Activated naive CD4-positive, alpha-beta T cell treated with anti-CD3 and anti-CD28 coated beads for 36 hours (primary cell): ENCODE data around the gene OR2T3. TPM values are rescaled to one million over a fixed set of nuclear protein-coding genes. Genes with fewer than 3 reads are reported as not detected.
"Not testable (repeated sequence)": the region's sequence is repeated elsewhere in the genome, so short reads cannot be mapped to it uniquely, and the experiment has no call there.

Source experiments
- CTCF ChIA-PET: fragments of 350-600 bp; sonication (Branson Sonifier 250); formaldehyde crosslinking; loops from one replicate; lab custom pipeline; 2021; ENCODE audit warnings: antibody characterized with exemption; lab: Charles Lee
- DNase-seq: peaks from one replicate; pipeline ENCODE4 v3.0.0-alpha.2; 2020
- H3K27ac Mint-ChIP-seq: one replicate; pipeline ENCODE4 v1.8.0; 2021; ENCODE audit warnings: mild to moderate bottlenecking, mixed read lengths
- H3K27me3 Mint-ChIP-seq: one replicate; pipeline ENCODE4 v1.8.0; 2021; ENCODE audit warnings: low read depth, mixed read lengths
- H3K36me3 Mint-ChIP-seq: one replicate; pipeline ENCODE4 v1.8.0; 2021; ENCODE audit warnings: low read depth, mixed read lengths
- H3K4me1 Mint-ChIP-seq: one replicate; pipeline ENCODE4 v1.8.0; 2021; ENCODE audit warnings: low read depth, mixed read lengths
- H3K4me3 Mint-ChIP-seq: one replicate; pipeline ENCODE4 v1.8.0; 2021; ENCODE audit warnings: mild to moderate bottlenecking, moderate library complexity, mixed read lengths
- H3K9me3 Mint-ChIP-seq: one replicate; pipeline ENCODE4 v1.8.0; 2021; ENCODE audit warnings: mixed read lengths
- intact Hi-C: fragments of 100-400 bp; cut with micrococcal nuclease; formaldehyde crosslinking; loops from one replicate; pipeline ENCODE4 v1.15.1; 2023
- total RNA-seq, 2 experiments: library from RNA; stranded (reverse); gene quantifications; one replicate each; pipeline ENCODE4 v1.2.3, GENCODE V29; 2021

OR2T3 gene
- total RNA-seq, 2 experiments from 2014 or later, result not detected

GRCh38 chr1:248448409-248449074 is 24.6 kb upstream of the OR2T3 start:
- H3K27me3 Mint-ChIP-seq, H3K4me3 Mint-ChIP-seq, H3K36me3 Mint-ChIP-seq, intact Hi-C loops, DNase-seq, CTCF ChIA-PET, H3K4me1 Mint-ChIP-seq, H3K9me3 Mint-ChIP-seq, H3K27ac Mint-ChIP-seq: not testable (repeated sequence)

- H3K27me3 Mint-ChIP-seq, intact Hi-C loops, H3K27ac Mint-ChIP-seq, H3K9me3 Mint-ChIP-seq, CTCF ChIA-PET, H3K4me3 Mint-ChIP-seq, DNase-seq, H3K4me1 Mint-ChIP-seq, H3K36me3 Mint-ChIP-seq: not testable (repeated sequence)
These were observed 23.2 kb upstream of the OR2T3 start for GRCh38 chr1:248449821-248450465.

- H3K27ac Mint-ChIP-seq, DNase-seq, intact Hi-C loops, CTCF ChIA-PET, H3K4me3 Mint-ChIP-seq, H3K27me3 Mint-ChIP-seq, H3K9me3 Mint-ChIP-seq, H3K36me3 Mint-ChIP-seq, H3K4me1 Mint-ChIP-seq: not testable (repeated sequence)
These were observed 22.5 kb upstream of the OR2T3 start for GRCh38 chr1:248450466-248451145.

GRCh38 chr1:248453619-248454018 is 19.5 kb upstream of the OR2T3 start:
- H3K4me1 Mint-ChIP-seq, CTCF ChIA-PET, DNase-seq, H3K36me3 Mint-ChIP-seq, intact Hi-C loops, H3K9me3 Mint-ChIP-seq, H3K27me3 Mint-ChIP-seq, H3K4me3 Mint-ChIP-seq, H3K27ac Mint-ChIP-seq: not testable (repeated sequence)

GRCh38 chr1:248455045-248455444 is 18.1 kb upstream of the OR2T3 start:
- DNase-seq, H3K27me3 Mint-ChIP-seq, H3K27ac Mint-ChIP-seq, H3K9me3 Mint-ChIP-seq, CTCF ChIA-PET, H3K4me3 Mint-ChIP-seq, intact Hi-C loops, H3K36me3 Mint-ChIP-seq, H3K4me1 Mint-ChIP-seq: not testable (repeated sequence)

- DNase-seq, H3K27ac Mint-ChIP-seq, H3K4me3 Mint-ChIP-seq, H3K4me1 Mint-ChIP-seq, CTCF ChIA-PET, intact Hi-C loops, H3K27me3 Mint-ChIP-seq, H3K9me3 Mint-ChIP-seq, H3K36me3 Mint-ChIP-seq: not testable (repeated sequence)
These were observed 16.5 kb upstream of the OR2T3 start for GRCh38 chr1:248456635-248457034.

GRCh38 chr1:248459117-248459516 is 14.0 kb upstream of the OR2T3 start:
- H3K4me1 Mint-ChIP-seq, H3K9me3 Mint-ChIP-seq, H3K27ac Mint-ChIP-seq, intact Hi-C loops, DNase-seq, H3K4me3 Mint-ChIP-seq, CTCF ChIA-PET, H3K36me3 Mint-ChIP-seq, H3K27me3 Mint-ChIP-seq: not testable (repeated sequence)

GRCh38 chr1:248471154-248471553 is 2.0 kb upstream of the OR2T3 start:
- intact Hi-C loops, result loop anchor here (10.0 kb wide), 1 partner anchor 56 kb away; no protein-coding TSS in a partner anchor
- H3K4me1 Mint-ChIP-seq, result no peaks in the 10 kb centered on the region
- no peak overlapping the region for H3K4me3 Mint-ChIP-seq
- CTCF ChIA-PET, result no interaction called here
- no peak for DNase-seq
- peaks cover 15% of the 10 kb centered on the region for H3K36me3 Mint-ChIP-seq
- H3K27ac Mint-ChIP-seq, result no peak overlapping the region
- H3K9me3 Mint-ChIP-seq, result peaks cover 9% of the 10 kb centered on the region
- no peaks in the 10 kb centered on the region for H3K27me3 Mint-ChIP-seq

- intact Hi-C loops, result loop anchor here (10.0 kb wide), 1 partner anchor 57 kb away; no protein-coding TSS in a partner anchor
- peaks cover 13% of the 10 kb centered on the region for H3K36me3 Mint-ChIP-seq
- H3K4me1 Mint-ChIP-seq, CTCF ChIA-PET, H3K9me3 Mint-ChIP-seq, H3K27me3 Mint-ChIP-seq, H3K27ac Mint-ChIP-seq, DNase-seq, H3K4me3 Mint-ChIP-seq: not testable (repeated sequence)
These were observed 1.0 kb upstream of the OR2T3 start for GRCh38 chr1:248472111-248472510.

- H3K27ac Mint-ChIP-seq, H3K27me3 Mint-ChIP-seq, H3K4me1 Mint-ChIP-seq, H3K4me3 Mint-ChIP-seq, H3K9me3 Mint-ChIP-seq, DNase-seq, H3K36me3 Mint-ChIP-seq, CTCF ChIA-PET: not testable (repeated sequence)
- intact Hi-C loops, result loop anchor here (10.0 kb wide), 1 partner anchor 61 kb away; no protein-coding TSS in a partner anchor
These were observed 2.5 kb downstream of the OR2T3 start for GRCh38 chr1:248475660-248476059.

- H3K27me3 Mint-ChIP-seq, H3K9me3 Mint-ChIP-seq, CTCF ChIA-PET, H3K36me3 Mint-ChIP-seq: not testable (repeated sequence)
- H3K4me1 Mint-ChIP-seq, result peaks cover 15% of the 10 kb centered on the region
- intact Hi-C loops, result loop anchor here (2.0 to 5.0 kb wide), 3 partner anchors 131 to 575 kb away; partner anchors contain the start of gene SH3BP5L
- H3K4me3 Mint-ChIP-seq, result peak overlapping the region; percentile 79
- peak overlapping the region; percentile 93 for H3K27ac Mint-ChIP-seq
- peak; percentile 37 for DNase-seq
These were observed 8.8 kb downstream of the OR2T3 start for GRCh38 chr1:248481686-248482579.

- H3K36me3 Mint-ChIP-seq, intact Hi-C loops, DNase-seq, H3K4me1 Mint-ChIP-seq, CTCF ChIA-PET, H3K9me3 Mint-ChIP-seq, H3K27me3 Mint-ChIP-seq, H3K27ac Mint-ChIP-seq, H3K4me3 Mint-ChIP-seq: not testable (repeated sequence)
These were observed 15.1 kb downstream of the OR2T3 start, which contains the start of gene OR2T5 for GRCh38 chr1:248488289-248488688. OR2T5 (plus strand) TSS chr1:248488589; CDS start chr1:248488589, 0 bp downstream.
